GM12878 (cell line): ENCODE measurements around the gene VKORC1. TPM values are rescaled to one million over a fixed set of nuclear protein-coding genes. Genes with fewer than 3 reads are reported as not detected.
A peak's percentile ranks its signal among the peaks of the same experiment; 100 is the strongest.
"Not testable (repeated sequence)": the region's sequence is repeated elsewhere in the genome, so short reads cannot be mapped to it uniquely, and the experiment has no call there.

Source experiments
- ATAC-seq: fragments of 200-7000 bp; cut with Tn5 transposase; 3 replicates; pipeline ENCODE4 v1.9.1; 2020; ENCODE audit warnings: mild to moderate bottlenecking, moderate library complexity
- BruUV-seq: library from RNA; stranded (reverse); fragments of 400-500 nt; replicated peaks from 2 replicates; lab custom pipeline; 2021; lab: Mats Ljungman, UMichigan
- CTCF ChIA-PET: fragments of 300-600 bp; sonication (Branson Sonifier 250); formaldehyde crosslinking; extraction: SDS; loops from one replicate; lab custom pipeline; 2021; ENCODE audit warnings: inconsistent platforms; lab: Yijun Ruan, JAX
- POLR2A ChIA-PET: fragments of 350-600 bp; formaldehyde crosslinking; extraction: SDS; loops from one replicate; lab custom pipeline; 2021; ENCODE audit warnings: inconsistent platforms; lab: Charles Lee
- RAD21 ChIA-PET: fragments of 300-600 bp; sonication (Branson Sonifier 250); formaldehyde crosslinking; loops from one replicate; lab custom pipeline; 2023; ENCODE audit warnings: antibody characterized with exemption; ENCODE audit not compliant: unreplicated experiment; lab: Charles Lee
- SMC1A ChIA-PET: fragments of 300-600 bp; sonication (Branson Sonifier 250); formaldehyde crosslinking; loops from one replicate; lab custom pipeline; 2023; ENCODE audit not compliant: unreplicated experiment, uncharacterized antibody; lab: Charles Lee
- DNase-seq: peaks from one replicate; pipeline ENCODE4 v3.0.0-alpha.2; 2011; ENCODE audit warnings: low read depth, low spot score
- FAIRE-seq: peaks from 3 replicates; lab custom pipeline; 2011; peaks lifted over from hg19 to GRCh38; lab: Jason Lieb, UNC
- H2AFZ ChIP-seq: 2 replicates; pipeline ENCODE4 v1.6.0; 2011; ENCODE audit warnings: low read depth, low read length, control low read depth; ENCODE audit not compliant: control insufficient read depth
- H3K27ac ChIP-seq: 2 replicates; pipeline ENCODE4 v1.5.1; 2011; ENCODE audit warnings: control low read depth; ENCODE audit not compliant: control insufficient read depth, insufficient read depth
- H3K27me3 ChIP-seq, 2 experiments: replicated peaks in 1 of 2; 2 replicates each; pipeline versions ENCODE4 v1.6.0 to v1.6.1; 2011; ENCODE audit warnings: low read length in 1 of 2; ENCODE audit not compliant: control insufficient read depth in 2 of 2, insufficient read depth in 2 of 2
- H3K36me3 ChIP-seq, 2 experiments: 2 replicates each; pipeline ENCODE4 v1.5.1; 2011; ENCODE audit warnings: low read length in 1 of 2; ENCODE audit not compliant: control insufficient read depth in 2 of 2, insufficient read depth in 2 of 2
- H3K4me1 ChIP-seq: 2 replicates; pipeline ENCODE4 v1.6.1; 2011; ENCODE audit warnings: mild to moderate bottlenecking, low read length, moderate library complexity, mixed read lengths; ENCODE audit not compliant: control insufficient read depth, insufficient read depth
- H3K4me2 ChIP-seq: 2 replicates; pipeline ENCODE4 v1.6.0; 2011; ENCODE audit warnings: control low read depth; ENCODE audit not compliant: control insufficient read depth, insufficient read depth
- H3K4me3 ChIP-seq: fragments of 200-600 bp; sonication (generic); 2 replicates; pipeline ENCODE4 v1.5.1; 2016
- H3K79me2 ChIP-seq: 2 replicates; pipeline ENCODE4 v1.6.0; 2011; ENCODE audit warnings: low read length; ENCODE audit not compliant: control insufficient read depth, insufficient read depth
- H3K9ac ChIP-seq: 2 replicates; pipeline ENCODE4 v1.8.0; 2011; ENCODE audit warnings: low read length, control low read depth, mixed read lengths; ENCODE audit not compliant: control insufficient read depth, insufficient read depth
- H3K9me3 ChIP-seq: replicated peaks from 3 replicates; pipeline ENCODE4 v1.5.1; 2011; ENCODE audit warnings: mild to moderate bottlenecking, low read length; ENCODE audit not compliant: control insufficient read depth, insufficient read depth
- H4K20me1 ChIP-seq: 2 replicates; pipeline ENCODE4 v1.6.0; 2011; ENCODE audit not compliant: control insufficient read depth, insufficient read depth
- RB1 ChIP-seq: fragments of 450-650 bp; formaldehyde crosslinking; IDR thresholded peaks from 2 replicates; pipeline ENCODE4 v1.6.1; 2017; ENCODE audit warnings: mild to moderate bottlenecking, borderline replicate concordance
- WGBS: methylation state at CpG from one replicate; pipeline ENCODE4 v1.1.6; 2016; ENCODE audit warnings: low lambda C conversion rate; ENCODE audit not compliant: insufficient replicate concordance, insufficient coverage; ENCODE audit errors: missing lambda C conversion rate; 5-methylcytosine and 5-hydroxymethylcytosine counted together
- in situ Hi-C: fragments of 300-500 bp; cut with MboI; formaldehyde crosslinking; loops from 9 replicates; pipeline ENCODE4 v1.14.3; 2018; ENCODE audit warnings: mixed read lengths
- intact Hi-C: fragments of 100-400 bp; cut with micrococcal nuclease; formaldehyde crosslinking; loops from one replicate; pipeline ENCODE4 v1.14.2; 2022; ENCODE audit not compliant: unreplicated experiment
- polyA plus RNA-seq, 11 experiments: library from polyadenylated mRNA; depleted of rRNA in 4 of 11; unstranded in 6 of 11; stranded (reverse) in 5 of 11; fragments of >200 nt; fragmentation: Nextera tagmentation in 4 of 11; fragmentation: Illumina TruSeq in 1 of 11; extraction: Ambion mirVana in 4 of 11; extraction: Trizol in 1 of 11; gene quantifications; 1 replicate in 1 of 11; 2 replicates in 10 of 11; pipeline versions ENCODE4 v1.2.1 to v1.2.3, GENCODE V29; 2011 to 2016; ENCODE audit warnings: inconsistent platforms in 2 of 11, missing spikeins in 2 of 11, low read depth in 1 of 11
- total RNA-seq, 4 experiments: library from RNA; depleted of rRNA in 3 of 4; stranded (reverse); fragments of >200 nt in 3 of 4; fragmentation: Illumina TruSeq in 1 of 4; extraction: Trizol in 1 of 4; gene quantifications; 2 replicates each; pipeline versions ENCODE4 v1.2.1 to v1.2.3, GENCODE V29; 2013 to 2021
- TF ChIP-seq, protein P1 (sequence below), 3 experiments: IDR thresholded peaks in 2 of 3; conservative IDR thresholded peaks in 1 of 3; 2 replicates each; pipeline ENCODE4 v1.5.1; 2011; ENCODE audit warnings: low read depth in 3 of 3, low read length in 3 of 3, mild to moderate bottlenecking in 3 of 3, control low read depth in 2 of 3, moderate library complexity in 2 of 3, inconsistent platforms in 1 of 3, mixed read lengths in 1 of 3; ENCODE audit not compliant: control insufficient read depth in 2 of 3, insufficient read depth in 1 of 3; ENCODE audit errors: extremely low read depth in 1 of 3

VKORC1 gene
- total and polyA plus RNA-seq, 10 of the 15 experiments (the other 5 are each of a cell fraction or from before 2014, with no cell fraction given): 19.8 to 140 (median 57.7) TPM

DNA sequence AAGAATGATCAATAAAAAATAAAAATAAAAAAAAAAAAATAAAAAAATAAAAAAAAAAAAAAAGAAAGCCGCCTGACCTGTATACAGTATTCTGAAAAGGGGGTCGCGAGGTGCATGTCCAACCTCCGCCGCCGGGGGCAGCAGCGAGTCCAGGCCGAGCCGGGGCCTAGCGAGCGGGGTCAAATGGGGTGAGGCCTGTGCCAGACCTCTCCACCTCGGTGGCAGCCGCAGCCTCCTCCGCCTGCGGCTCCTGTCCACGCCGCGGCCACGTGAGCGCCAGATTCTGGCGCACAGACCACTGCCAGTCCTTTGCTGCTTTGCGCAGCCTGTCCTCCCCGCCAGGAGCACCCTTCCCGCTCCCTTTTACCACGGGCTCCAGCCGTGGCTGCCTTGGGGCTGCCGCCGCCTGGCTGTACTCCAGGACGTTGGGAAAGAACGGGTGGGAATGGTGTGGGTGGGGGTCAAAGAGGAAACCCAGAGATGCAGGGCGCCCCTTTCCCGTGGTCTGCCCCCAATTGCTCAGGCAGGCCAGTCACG, 11.1 kb upstream of the VKORC1 start (continued):
- TF ChIP-seq RB1: peak; percentile 30; the same call in 1 of the 2 replicates
- TF ChIP-seq, protein P1, sequence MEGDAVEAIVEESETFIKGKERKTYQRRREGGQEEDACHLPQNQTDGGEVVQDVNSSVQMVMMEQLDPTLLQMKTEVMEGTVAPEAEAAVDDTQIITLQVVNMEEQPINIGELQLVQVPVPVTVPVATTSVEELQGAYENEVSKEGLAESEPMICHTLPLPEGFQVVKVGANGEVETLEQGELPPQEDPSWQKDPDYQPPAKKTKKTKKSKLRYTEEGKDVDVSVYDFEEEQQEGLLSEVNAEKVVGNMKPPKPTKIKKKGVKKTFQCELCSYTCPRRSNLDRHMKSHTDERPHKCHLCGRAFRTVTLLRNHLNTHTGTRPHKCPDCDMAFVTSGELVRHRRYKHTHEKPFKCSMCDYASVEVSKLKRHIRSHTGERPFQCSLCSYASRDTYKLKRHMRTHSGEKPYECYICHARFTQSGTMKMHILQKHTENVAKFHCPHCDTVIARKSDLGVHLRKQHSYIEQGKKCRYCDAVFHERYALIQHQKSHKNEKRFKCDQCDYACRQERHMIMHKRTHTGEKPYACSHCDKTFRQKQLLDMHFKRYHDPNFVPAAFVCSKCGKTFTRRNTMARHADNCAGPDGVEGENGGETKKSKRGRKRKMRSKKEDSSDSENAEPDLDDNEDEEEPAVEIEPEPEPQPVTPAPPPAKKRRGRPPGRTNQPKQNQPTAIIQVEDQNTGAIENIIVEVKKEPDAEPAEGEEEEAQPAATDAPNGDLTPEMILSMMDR (IDR thresholded peaks at IDR 0.05 in 2 of 3, conservative IDR thresholded peaks at IDR 0.05 in 1 of 3; ENCODE audit: control insufficient read depth in 2 of 3, extremely low read depth in 1 of 3, insufficient read depth in 1 of 3, low read depth in 3 of 3, low read length in 3 of 3): peak; percentile 67 to 89 (median 72)

DNA sequence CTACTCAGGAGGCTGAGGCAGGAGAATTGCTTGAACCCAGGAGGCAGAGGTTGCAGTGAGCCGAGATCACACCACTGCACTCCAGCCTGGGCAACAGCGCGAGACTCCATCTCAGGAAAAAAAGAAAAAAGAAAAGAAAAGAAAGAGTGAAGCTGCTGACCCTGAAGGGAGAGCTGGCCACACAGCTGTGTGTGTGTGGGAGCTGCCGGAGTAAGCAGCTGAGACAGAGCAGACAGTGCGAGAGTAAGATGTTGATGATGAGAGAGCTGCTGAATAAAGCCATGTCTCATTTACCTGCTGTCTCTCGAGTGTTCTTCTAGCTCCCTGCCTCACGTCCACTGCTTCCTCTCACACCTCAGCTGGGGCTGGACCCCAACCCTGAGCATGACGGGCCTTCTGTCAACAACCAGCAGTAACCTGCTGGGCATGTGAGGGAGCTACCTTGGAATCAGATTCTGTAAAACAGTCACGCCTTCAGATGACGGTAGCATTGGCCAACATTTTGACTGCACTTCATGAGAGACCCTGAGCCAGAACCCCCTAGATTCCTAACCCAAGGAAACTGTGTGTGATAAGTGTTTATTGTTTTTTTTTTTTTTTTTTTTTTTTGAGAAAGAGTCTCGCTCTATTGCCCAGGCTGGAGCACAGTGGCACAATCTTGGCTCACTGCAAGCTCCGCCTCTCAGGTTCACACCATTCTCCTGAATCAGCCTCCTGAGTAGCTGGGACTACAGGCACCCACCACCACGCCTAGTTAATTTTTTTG, 6.5 kb upstream of the VKORC1 start:
- BruUV-seq, intact Hi-C loops, FAIRE-seq: not testable (repeated sequence)

More for the DNA sequence above, 6.5 kb upstream of the VKORC1 start:
- H3K4me3 ChIP-seq, in situ Hi-C loops, DNase-seq, H2AFZ ChIP-seq, ATAC-seq, H3K9ac ChIP-seq, H3K4me2 ChIP-seq, H3K27me3 ChIP-seq, H3K9me3 ChIP-seq, H3K27ac ChIP-seq, H3K79me2 ChIP-seq, H3K36me3 ChIP-seq, H3K4me1 ChIP-seq, H4K20me1 ChIP-seq: not testable (repeated sequence)
- ChIA-PET CTCF (interaction anchor here (1.8 to 3.0 kb wide), 4 partner anchors 41 to 256 kb away, joined by 4 to 14 read pairs (median 8); partner anchors contain the start of gene HSD3B7), SMC1A (interaction anchor here (1.1 kb wide), 1 partner anchor 16 kb away, joined by 3 read pairs; the partner anchor contains the start of gene KAT8), RAD21 (interaction anchor here (0.6 to 2.0 kb wide), 3 partner anchors 116 to 1370 kb away, joined by 3 to 7 read pairs (median 3); partner anchors contain the start of gene HSD3B7), POLR2A (interaction anchor here (0.7 to 2.0 kb wide), 5 partner anchors 9 to 83 kb away, joined by 3 to 8 read pairs (median 3); partner anchors contain the start of gene KAT8)
- 67% methylated on average over 12 of the region's 13 CpGs for WGBS
